Measurements from ENCODE around the gene XYLB. TPM values are rescaled to one million over a fixed set of nuclear protein-coding genes. Genes with fewer than 3 reads are reported as not detected.

Gene XYLB
- total RNA-seq, 1 donor from 2014 or later: 0.91 TPM

DNA sequence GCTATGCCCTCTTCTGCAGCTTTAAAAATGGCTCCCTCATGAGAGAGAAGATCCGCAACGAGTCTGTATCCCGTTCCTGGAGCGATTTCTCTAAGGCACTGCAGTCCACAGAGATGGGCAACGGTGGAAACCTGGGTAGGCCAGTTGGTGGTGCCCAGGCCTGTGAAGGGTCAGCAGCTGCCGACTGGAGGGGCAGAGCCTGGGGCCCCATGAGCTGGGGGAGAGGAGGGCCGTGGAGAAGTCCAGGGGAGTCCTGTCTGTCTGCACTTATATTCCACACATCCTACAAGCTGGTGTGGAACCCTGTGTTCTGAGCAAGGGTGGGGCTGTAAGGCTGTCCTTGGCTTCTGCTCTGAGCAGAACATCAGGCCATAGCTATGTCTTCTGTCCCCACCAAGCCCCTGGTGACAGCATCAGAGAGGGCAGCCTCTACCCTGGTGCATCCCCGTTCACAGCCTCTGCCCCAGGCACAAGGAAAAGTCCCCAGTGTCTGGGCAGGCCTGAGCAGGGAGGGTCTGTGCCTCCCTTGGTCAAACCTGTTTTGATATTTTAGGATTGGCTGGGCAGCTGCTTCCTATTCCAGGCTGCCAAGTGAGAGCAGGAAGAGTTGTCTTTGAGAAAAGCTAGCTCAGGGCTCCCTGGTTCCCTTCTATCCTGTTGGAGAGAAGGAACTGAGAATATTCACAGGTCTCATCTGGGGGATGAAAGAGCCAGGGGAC lies 29.7 kb downstream of the XYLB start:
- Histone ChIP-seq H3K27me3 (ENCODE audit: low read depth) (no peaks in the 10 kb centered on the region), H3K4me3 (no peak overlapping the region), H3K27ac (replicated peaks) (no peak overlapping the region), H3K9me3 (replicated peaks) (no peaks in the 10 kb centered on the region), H3K4me1 (no peaks in the 10 kb centered on the region), H3K36me3 (peaks cover 4% of the 10 kb centered on the region)
- intact Hi-C loops (cut with micrococcal nuclease): no loop called here
- TF ChIP-seq, protein P1, sequence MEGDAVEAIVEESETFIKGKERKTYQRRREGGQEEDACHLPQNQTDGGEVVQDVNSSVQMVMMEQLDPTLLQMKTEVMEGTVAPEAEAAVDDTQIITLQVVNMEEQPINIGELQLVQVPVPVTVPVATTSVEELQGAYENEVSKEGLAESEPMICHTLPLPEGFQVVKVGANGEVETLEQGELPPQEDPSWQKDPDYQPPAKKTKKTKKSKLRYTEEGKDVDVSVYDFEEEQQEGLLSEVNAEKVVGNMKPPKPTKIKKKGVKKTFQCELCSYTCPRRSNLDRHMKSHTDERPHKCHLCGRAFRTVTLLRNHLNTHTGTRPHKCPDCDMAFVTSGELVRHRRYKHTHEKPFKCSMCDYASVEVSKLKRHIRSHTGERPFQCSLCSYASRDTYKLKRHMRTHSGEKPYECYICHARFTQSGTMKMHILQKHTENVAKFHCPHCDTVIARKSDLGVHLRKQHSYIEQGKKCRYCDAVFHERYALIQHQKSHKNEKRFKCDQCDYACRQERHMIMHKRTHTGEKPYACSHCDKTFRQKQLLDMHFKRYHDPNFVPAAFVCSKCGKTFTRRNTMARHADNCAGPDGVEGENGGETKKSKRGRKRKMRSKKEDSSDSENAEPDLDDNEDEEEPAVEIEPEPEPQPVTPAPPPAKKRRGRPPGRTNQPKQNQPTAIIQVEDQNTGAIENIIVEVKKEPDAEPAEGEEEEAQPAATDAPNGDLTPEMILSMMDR (IDR thresholded peaks at IDR 0.05; ENCODE audit: borderline replicate concordance): no peak
- no peak for DNase-seq

DNA sequence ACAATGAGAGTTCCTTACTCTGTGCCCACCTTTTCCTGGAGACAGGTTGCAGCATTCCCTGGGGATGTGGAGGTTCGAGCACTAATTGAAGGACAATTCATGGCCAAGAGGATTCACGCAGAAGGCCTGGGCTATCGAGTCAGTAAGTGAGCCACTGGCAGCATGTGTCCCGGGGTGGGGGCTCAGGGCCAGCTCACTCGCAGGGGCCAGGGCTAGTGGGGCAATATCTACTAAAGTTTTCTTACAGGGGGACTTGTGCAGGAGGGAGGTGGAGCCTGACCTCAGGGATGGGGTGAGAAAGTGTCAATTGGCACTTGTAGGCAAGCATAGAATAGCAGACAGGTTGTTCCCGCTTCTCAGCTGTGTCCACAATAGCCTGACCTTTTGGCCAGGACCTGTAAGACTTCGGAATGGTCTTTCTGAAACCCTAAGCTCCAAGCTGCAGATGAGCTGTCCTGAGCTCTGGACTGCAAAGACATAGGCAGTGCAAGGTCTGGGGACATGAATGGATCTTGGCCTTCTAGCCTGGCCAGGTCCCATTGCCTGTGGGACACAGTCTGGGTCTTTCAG lies 32.7 kb downstream of the XYLB start:
- H3K27me3 ChIP-seq (ENCODE audit: low read depth): no peaks in the 10 kb centered on the region
- no peak overlapping the region for H3K4me3 ChIP-seq
- intact Hi-C loops (cut with micrococcal nuclease): no loop called here
- H3K4me1 ChIP-seq: no peaks in the 10 kb centered on the region
- DNase-seq: no peak
- no peaks in the 10 kb centered on the region for H3K9me3 ChIP-seq (replicated peaks)
- peaks cover 4% of the 10 kb centered on the region for H3K36me3 ChIP-seq
- TF ChIP-seq, protein P1 (IDR thresholded peaks at IDR 0.05; ENCODE audit: borderline replicate concordance): no peak
- H3K27ac ChIP-seq (replicated peaks): no peak overlapping the region

DNA sequence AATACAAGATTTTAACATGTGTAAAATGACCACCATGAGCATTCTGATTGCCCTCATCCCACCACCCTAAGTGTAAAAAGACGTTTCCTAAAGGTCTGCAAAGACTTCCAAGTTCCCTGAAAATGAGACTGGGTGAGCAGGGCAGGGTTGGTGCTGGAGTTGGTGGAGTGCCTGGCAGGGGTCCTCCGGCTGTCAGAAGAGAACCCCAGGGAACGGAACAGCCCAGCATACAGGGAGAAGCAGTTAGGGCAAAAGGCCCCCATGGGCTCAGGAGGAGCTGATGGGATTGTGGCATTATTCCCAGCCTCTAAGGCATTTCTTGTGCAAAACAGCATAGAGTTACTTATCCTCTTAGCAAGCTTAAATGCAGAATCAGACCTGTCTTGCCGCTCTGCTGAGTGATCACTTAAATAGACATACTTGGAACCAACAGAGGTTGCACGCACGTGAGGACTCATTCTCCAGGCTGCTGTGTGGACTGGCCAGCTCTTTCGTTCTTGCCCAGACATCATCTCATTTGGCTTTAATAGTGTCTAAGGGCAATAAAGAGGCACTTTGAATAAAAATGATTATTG lies 36.0 kb downstream of the XYLB start:
- intact Hi-C loops (cut with micrococcal nuclease): no loop called here
- no peak for DNase-seq
- Histone ChIP-seq H3K9me3 (replicated peaks) (peaks cover 19% of the 10 kb centered on the region), H3K27me3 (ENCODE audit: low read depth) (no peaks in the 10 kb centered on the region), H3K4me3 (no peak overlapping the region), H3K36me3 (peaks cover 26% of the 10 kb centered on the region), H3K4me1 (no peaks in the 10 kb centered on the region), H3K27ac (replicated peaks) (no peak overlapping the region)
- TF ChIP-seq, protein P1 (IDR thresholded peaks at IDR 0.05; ENCODE audit: borderline replicate concordance): no peak

DNA sequence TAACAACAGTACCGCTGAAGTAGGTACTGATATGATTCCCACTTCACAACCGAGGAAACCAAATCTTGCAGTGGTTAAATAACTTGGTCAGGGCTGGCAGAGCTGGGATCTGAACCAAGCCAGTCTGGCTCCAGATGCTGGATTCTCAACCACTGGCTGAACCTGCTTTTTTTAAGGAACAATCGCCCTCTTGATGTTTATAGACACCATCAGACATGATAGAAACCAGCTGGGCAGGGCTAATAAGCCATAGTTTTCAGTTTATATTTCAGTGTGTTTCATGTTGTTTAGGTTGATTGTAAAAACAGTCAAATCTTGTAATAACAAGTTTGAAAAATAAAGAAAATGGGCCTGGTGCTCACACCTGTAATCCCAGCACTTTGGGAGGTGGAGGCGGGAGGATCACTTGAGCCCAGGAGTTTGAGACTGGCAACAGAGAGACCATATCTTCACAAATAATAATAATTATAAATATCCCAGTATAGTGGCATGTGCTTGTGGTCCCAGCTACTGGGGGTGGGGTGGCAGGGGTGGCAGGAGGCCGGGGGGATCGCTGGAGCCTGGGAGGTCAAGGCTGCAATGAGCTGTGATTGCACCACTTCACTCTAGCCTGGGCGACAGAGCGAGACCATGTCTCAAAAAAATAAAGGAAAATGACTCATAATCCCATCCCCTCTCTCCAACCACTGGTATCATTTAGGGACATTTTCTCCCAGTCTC lies 36.7 kb downstream of the XYLB start:
- peaks cover 25% of the 10 kb centered on the region for H3K36me3 ChIP-seq
- H3K27ac ChIP-seq (replicated peaks): no peak overlapping the region
- H3K9me3 ChIP-seq (replicated peaks): peaks cover 27% of the 10 kb centered on the region
- H3K4me3 ChIP-seq: no peak overlapping the region
- H3K27me3 ChIP-seq (ENCODE audit: low read depth): no peaks in the 10 kb centered on the region
- DNase-seq: no peak
- no peaks in the 10 kb centered on the region for H3K4me1 ChIP-seq
- intact Hi-C loops (cut with micrococcal nuclease): no loop called here
- TF ChIP-seq, protein P1 (IDR thresholded peaks at IDR 0.05; ENCODE audit: borderline replicate concordance): no peak

DNA sequence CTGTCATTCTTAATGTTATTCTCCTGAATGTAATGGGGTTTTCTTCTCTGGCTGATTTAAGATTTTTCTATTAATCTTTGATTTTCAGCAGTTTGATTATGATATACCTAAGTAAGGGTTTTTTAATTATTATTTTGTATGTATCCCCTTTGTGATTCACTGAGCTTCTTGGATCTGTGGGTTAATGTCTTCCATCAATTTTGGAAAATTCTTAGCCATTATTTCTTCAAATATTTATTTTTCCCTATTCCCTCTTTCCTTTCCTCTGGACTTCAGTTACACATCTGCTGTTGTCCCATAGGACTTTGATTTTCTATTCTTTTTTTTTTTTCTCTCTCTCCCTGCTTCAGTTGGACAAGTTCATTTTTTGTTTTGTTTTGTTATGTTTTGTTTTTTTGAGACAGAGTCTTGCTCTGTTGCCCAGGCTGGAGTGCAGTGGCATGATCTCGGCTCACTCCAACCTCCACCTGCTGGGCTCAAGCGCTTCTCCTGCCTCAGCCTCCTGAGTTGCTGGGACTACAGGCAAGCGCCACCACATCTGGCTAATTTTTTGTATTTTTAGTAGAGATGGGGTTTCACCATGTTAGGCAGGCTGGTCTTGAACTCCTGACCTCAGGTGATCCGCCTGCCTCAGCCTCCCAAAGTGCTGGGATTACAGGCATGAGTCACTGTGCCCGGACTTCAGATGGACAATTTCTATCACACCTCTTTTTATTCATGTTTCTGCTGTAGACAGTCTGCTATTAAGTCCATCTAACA lies 40.6 kb downstream of the XYLB start:
- Histone ChIP-seq H3K9me3 (replicated peaks) (peaks cover 27% of the 10 kb centered on the region), H3K27me3 (ENCODE audit: low read depth) (no peaks in the 10 kb centered on the region), H3K4me3 (no peak overlapping the region), H3K27ac (replicated peaks) (no peak overlapping the region), H3K36me3 (peaks cover 25% of the 10 kb centered on the region), H3K4me1 (no peaks in the 10 kb centered on the region)
- no peak for DNase-seq
- intact Hi-C loops (cut with micrococcal nuclease): no loop called here
- TF ChIP-seq, protein P1 (IDR thresholded peaks at IDR 0.05; ENCODE audit: borderline replicate concordance): no peak

Measured in left ventricle myocardium inferior (tissue), 1 donor.